ENCODE results near the gene ABHD17C. TPM values are rescaled to one million over a fixed set of nuclear protein-coding genes. Genes with fewer than 3 reads are reported as not detected.
A peak's percentile ranks its signal among the peaks of the same experiment; 100 is the strongest.

Gene ABHD17C
- total RNA-seq, 4 donors from 2014 or later: 18.7 to 37.1 (median 27.1) TPM

DNA sequence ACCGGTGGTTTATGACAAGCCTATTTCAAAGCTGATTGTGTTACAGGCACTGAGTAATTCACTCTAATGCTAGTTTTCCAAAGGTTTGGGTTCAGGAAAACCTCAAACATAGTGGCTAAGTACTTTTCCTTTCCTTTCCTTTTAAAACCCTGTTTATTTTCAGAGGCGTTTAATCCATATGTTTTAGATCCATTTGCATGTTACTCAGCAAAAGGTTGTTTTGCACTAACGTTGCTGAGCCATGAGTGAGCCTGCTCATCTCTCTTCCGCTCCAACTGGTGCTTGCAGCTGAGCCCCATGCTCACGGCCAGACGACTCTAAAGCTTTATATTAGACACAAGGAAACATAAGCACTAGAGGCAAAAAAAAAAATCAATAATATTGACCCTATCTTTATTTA is 93.4 kb downstream of the ABHD17C start:
- Histone ChIP-seq H3K27ac (no peak overlapping the region), H3K4me1 (peaks cover 0 to 8% (median 0%) of the 10 kb centered on the region in 3 donors), H3K36me3 (peaks cover 0 to 26% (median 0%) of the 10 kb centered on the region in 3 donors), H3K9me3 (no peaks in the 10 kb centered on the region), H3K27me3 (no peaks in the 10 kb centered on the region), H3K4me3 (no peak overlapping the region)
- 57 to 76% methylated on average over 6 of the region's 6 CpGs for WGBS, 2 donors
- intact Hi-C loops (cut with DNase I): loop anchor here (10.0 kb wide), 2 partner anchors 146 to 176 kb away; no protein-coding TSS in a partner anchor
- DNase-seq: no peak
- TF ChIP-seq, protein P1, sequence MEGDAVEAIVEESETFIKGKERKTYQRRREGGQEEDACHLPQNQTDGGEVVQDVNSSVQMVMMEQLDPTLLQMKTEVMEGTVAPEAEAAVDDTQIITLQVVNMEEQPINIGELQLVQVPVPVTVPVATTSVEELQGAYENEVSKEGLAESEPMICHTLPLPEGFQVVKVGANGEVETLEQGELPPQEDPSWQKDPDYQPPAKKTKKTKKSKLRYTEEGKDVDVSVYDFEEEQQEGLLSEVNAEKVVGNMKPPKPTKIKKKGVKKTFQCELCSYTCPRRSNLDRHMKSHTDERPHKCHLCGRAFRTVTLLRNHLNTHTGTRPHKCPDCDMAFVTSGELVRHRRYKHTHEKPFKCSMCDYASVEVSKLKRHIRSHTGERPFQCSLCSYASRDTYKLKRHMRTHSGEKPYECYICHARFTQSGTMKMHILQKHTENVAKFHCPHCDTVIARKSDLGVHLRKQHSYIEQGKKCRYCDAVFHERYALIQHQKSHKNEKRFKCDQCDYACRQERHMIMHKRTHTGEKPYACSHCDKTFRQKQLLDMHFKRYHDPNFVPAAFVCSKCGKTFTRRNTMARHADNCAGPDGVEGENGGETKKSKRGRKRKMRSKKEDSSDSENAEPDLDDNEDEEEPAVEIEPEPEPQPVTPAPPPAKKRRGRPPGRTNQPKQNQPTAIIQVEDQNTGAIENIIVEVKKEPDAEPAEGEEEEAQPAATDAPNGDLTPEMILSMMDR (IDR thresholded peaks at IDR 0.05): no peak
- TF ChIP-seq POLR2A (IDR thresholded peaks at IDR 0.05): no peak

DNA sequence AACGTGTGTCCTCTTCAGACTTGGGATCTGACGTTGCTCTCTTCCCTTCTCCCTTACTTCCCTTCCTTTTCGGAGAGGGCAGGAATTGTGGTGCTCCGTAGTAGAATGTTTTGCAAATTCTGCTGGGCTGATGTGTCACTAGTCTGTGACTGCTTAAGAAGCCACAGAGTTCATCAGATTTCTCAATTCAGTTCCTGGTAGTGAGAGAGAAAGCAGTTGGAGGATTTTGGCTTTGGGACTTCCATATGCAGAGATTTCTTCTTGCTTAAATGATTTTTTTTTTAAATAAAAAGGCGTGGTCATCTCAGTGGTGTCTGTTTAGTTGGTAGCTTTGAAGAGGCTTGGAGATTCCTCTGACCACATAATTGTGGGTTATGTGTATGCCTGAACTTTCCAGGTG is 94.2 kb downstream of the ABHD17C start:
- H3K27me3 ChIP-seq: no peaks in the 10 kb centered on the region
- intact Hi-C loops (cut with DNase I): loop anchor here (10.0 kb wide), 2 partner anchors 146 to 176 kb away; no protein-coding TSS in a partner anchor

DNA sequence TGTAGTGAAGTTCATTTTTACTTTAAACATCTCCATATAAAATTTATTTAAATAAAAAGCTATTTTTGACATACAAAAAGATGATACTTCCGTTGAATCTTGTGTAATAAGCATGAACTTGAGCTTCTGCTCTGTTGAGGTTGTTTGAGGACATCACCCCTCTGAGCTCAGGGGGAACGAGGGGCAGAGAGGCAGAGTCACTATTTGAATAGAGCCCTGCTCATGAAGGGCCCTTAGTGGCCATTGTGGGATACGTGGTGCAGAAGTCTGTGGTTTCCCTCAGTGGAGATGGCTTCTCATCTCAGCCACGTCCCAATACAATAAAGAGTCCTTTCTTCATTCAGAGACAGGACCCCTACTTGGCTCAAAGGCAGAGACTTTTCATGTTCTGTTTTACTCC is 94.7 kb downstream of the ABHD17C start:
- Histone ChIP-seq H3K36me3 (peaks cover 0 to 17% (median 0%) of the 10 kb centered on the region in 3 donors), H3K4me1 (peaks cover 0 to 8% (median 0%) of the 10 kb centered on the region in 3 donors), H3K27ac (no peak overlapping the region), H3K9me3 (no peaks in the 10 kb centered on the region), H3K27me3 (no peaks in the 10 kb centered on the region), H3K4me3 (no peak overlapping the region)
- no peak for TF ChIP-seq POLR2A (IDR thresholded peaks at IDR 0.05)
- TF ChIP-seq, protein P1 (IDR thresholded peaks at IDR 0.05): no peak
- intact Hi-C loops (cut with DNase I): loop anchor here (10.0 kb wide), 2 partner anchors 145 to 175 kb away; no protein-coding TSS in a partner anchor
- no peak for DNase-seq
- WGBS, 2 donors: 78 to 80% methylated on average over 4 of the region's 4 CpGs

More for the DNA sequence above, 94.2 kb downstream of the ABHD17C start:
- no peak overlapping the region for H3K27ac ChIP-seq
- H3K4me3 ChIP-seq: no peak overlapping the region
- peaks cover 0 to 18% (median 0%) of the 10 kb centered on the region in 3 donors for H3K36me3 ChIP-seq
- H3K9me3 ChIP-seq: no peaks in the 10 kb centered on the region
- TF ChIP-seq, protein P1 (IDR thresholded peaks at IDR 0.05): no peak
- TF ChIP-seq POLR2A (IDR thresholded peaks at IDR 0.05): no peak
- peaks cover 0 to 8% (median 0%) of the 10 kb centered on the region in 3 donors for H3K4me1 ChIP-seq
- WGBS, 2 donors: 51 to 74% methylated on average over 5 of the region's 5 CpGs
- DNase-seq: no peak

DNA sequence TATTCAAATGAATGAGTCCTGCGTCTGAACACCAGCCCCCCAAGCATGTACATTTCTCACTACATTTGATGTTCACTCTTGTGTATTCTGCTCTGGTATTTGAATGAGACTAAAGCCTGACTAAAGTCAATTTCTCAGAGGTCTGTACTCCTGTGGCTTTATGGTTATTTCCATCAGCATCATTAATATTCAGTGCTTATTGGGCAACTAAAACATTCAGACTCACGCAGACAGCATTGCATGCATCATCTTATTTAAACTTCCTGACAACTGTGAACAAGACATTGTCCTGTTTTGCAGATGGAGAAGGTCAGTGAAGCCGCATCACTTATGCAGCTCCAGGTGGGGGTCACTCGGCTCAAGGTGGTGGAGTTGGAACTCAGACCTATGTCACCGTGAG is 95.1 kb downstream of the ABHD17C start:
- 90 to 95% methylated on average over 5 of the region's 5 CpGs for WGBS, 2 donors
- Histone ChIP-seq H3K9me3 (no peaks in the 10 kb centered on the region), H3K36me3 (peaks cover 0 to 16% (median 0%) of the 10 kb centered on the region in 3 donors), H3K27ac (peak overlapping the region in 1 of 4 donors; percentile 33), H3K4me1 (peaks cover 0 to 8% (median 0%) of the 10 kb centered on the region in 3 donors), H3K27me3 (no peaks in the 10 kb centered on the region), H3K4me3 (no peak overlapping the region)
- TF ChIP-seq, protein P1 (IDR thresholded peaks at IDR 0.05): no peak
- TF ChIP-seq POLR2A (IDR thresholded peaks at IDR 0.05): no peak
- intact Hi-C loops (cut with DNase I): no loop called here
- no peak for DNase-seq

DNA sequence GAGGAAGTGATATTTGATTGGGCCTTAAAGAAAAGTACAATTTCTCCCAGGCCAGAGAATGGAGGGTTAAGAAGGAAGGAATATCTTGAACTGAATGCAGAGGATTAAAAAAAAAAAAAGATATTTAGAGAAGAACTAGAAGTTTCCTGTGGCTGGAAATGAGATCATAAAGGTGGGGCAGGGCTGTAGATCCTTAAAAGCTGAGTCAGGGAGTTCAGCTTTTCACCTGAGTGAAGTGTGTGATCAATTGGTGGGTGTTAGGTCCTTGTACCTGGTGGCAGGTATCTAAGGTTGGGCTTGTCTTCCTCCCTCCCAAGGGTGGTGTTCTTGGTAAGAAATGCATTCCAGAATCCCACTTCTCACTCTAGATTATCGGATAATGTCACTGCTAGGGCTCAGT is 95.9 kb downstream of the ABHD17C start:
- H3K36me3 ChIP-seq: peaks cover 0 to 14% (median 0%) of the 10 kb centered on the region in 3 donors
- DNase-seq: no peak
- H3K27me3 ChIP-seq: no peaks in the 10 kb centered on the region
- TF ChIP-seq, protein P1 (IDR thresholded peaks at IDR 0.05): no peak
- TF ChIP-seq POLR2A (IDR thresholded peaks at IDR 0.05): no peak
- H3K27ac ChIP-seq: peak overlapping the region in 1 of 4 donors; percentile 33
- intact Hi-C loops (cut with DNase I): no loop called here
- H3K9me3 ChIP-seq: no peaks in the 10 kb centered on the region
- WGBS, 2 donors: 57 to 90% methylated on average over 1 of the region's 1 CpG
- peaks cover 0 to 8% (median 0%) of the 10 kb centered on the region in 3 donors for H3K4me1 ChIP-seq
- no peak overlapping the region for H3K4me3 ChIP-seq
